Breast epithelium (tissue), 4 donors: ENCODE measurements around the gene PRR29. TPM values are rescaled to one million over a fixed set of nuclear protein-coding genes. Genes with fewer than 3 reads are reported as not detected.

Experiments
- DNase-seq, 2 donors: peaks; one replicate each; pipeline ENCODE4 v3.0.0-alpha.2; 2019; ENCODE audit warnings: low spot score in 2 of 2
- H3K27ac ChIP-seq, 2 donors: fragments of 200-600 bp; sonication (generic) in 1 of 2; one replicate each; pipeline ENCODE4 v1.5.1; 2016 to 2019; ENCODE audit warnings: mild to moderate bottlenecking in 1 of 2
- H3K27me3 ChIP-seq, 2 donors: fragments of 200-600 bp; sonication (generic) in 1 of 2; one replicate each; pipeline versions ENCODE4 v1.5.1 to v1.6.0; 2017 to 2019; ENCODE audit warnings: control low read depth in 1 of 2, mild to moderate bottlenecking in 1 of 2
- H3K36me3 ChIP-seq: fragments of 200-600 bp; one replicate; pipeline ENCODE4 v1.5.1; 2019
- H3K4me1 ChIP-seq, 2 donors: fragments of 200-600 bp; sonication (generic); one replicate each; pipeline ENCODE4 v1.5.1; 2016 to 2019; ENCODE audit warnings: control low read depth in 1 of 2
- H3K4me3 ChIP-seq, 3 donors: fragments of 200-600 bp; sonication (generic); 1 replicate in 2 of 3; 2 replicates in 1 of 3; pipeline ENCODE4 v1.5.1; 2016 to 2019; ENCODE audit warnings: mild to moderate bottlenecking in 3 of 3, moderate library complexity in 2 of 3
- H3K9me3 ChIP-seq, 2 donors: fragments of 200-600 bp; sonication (generic) in 1 of 2; one replicate each; pipeline ENCODE4 v1.5.1; 2016 to 2019; ENCODE audit warnings: control low read depth in 1 of 2
- CTCF ChIP-seq, 3 donors: fragments of 450-650 bp; IDR thresholded peaks; one replicate each; pipeline ENCODE4 v1.5.1; 2016 to 2017; ENCODE audit warnings: antibody characterized with exemption in 3 of 3, mild to moderate bottlenecking in 3 of 3, moderate library complexity in 3 of 3
- POLR2A ChIP-seq: fragments of 450-650 bp; IDR thresholded peaks from one replicate; pipeline ENCODE4 v1.6.1; 2016; ENCODE audit warnings: antibody characterized with exemption, mild to moderate bottlenecking, moderate library complexity
- POLR2AphosphoS5 ChIP-seq, 3 donors: sonication (generic); formaldehyde crosslinking; IDR thresholded peaks; one replicate each; pipeline ENCODE4 v1.6.1; 2017; ENCODE audit warnings: antibody characterized with exemption in 3 of 3
- intact Hi-C: fragments of 100-400 bp; cut with DNase I; formaldehyde crosslinking; loops from one replicate; pipeline ENCODE4 v1.15.1; 2023; ENCODE audit warnings: low total_unique reads
- total RNA-seq, 3 donors: library from RNA; depleted of rRNA; stranded (reverse); fragments of >200 nt; gene quantifications; one replicate each; pipeline ENCODE4 v1.1.0, GENCODE V29; 2016

The PRR29 gene
- total RNA-seq, 3 donors from 2014 or later, result 0.15 to 1.3 (median 0.16) TPM

GRCh38 chr17:64008346-64008745 lies 10.2 kb downstream of the PRR29 start:
- no peaks in the 10 kb centered on the region for H3K9me3 ChIP-seq
- H3K27ac ChIP-seq, result peak overlapping the region in 1 of 2 donors; percentile 72
- no peak for TF ChIP-seq POLR2A
- TF ChIP-seq POLR2AphosphoS5 (IDR thresholded peaks at IDR 0.05), result no peak
- TF ChIP-seq CTCF (IDR thresholded peaks at IDR 0.05), result no peak
- intact Hi-C loops, result loop anchor here (1.0 kb wide), 1 partner anchor 16 kb away; no protein-coding TSS in a partner anchor
- DNase-seq, result no peak
- H3K27me3 ChIP-seq, result no peaks in the 10 kb centered on the region
- no peaks in the 10 kb centered on the region for H3K4me1 ChIP-seq
- H3K36me3 ChIP-seq, result no peaks in the 10 kb centered on the region
- H3K4me3 ChIP-seq, result no peak overlapping the region

- Histone ChIP-seq H3K4me1 (no peaks in the 10 kb centered on the region), H3K9me3 (no peaks in the 10 kb centered on the region), H3K36me3 (no peaks in the 10 kb centered on the region), H3K27me3 (no peaks in the 10 kb centered on the region), H3K27ac (peak overlapping the region in 1 of 2 donors; percentile 39), H3K4me3 (no peak overlapping the region)
- TF ChIP-seq POLR2A (no peak), CTCF (IDR thresholded peaks at IDR 0.05) (no peak), POLR2AphosphoS5 (IDR thresholded peaks at IDR 0.05) (no peak)
- no peak for DNase-seq
- intact Hi-C loops, result loop anchor here (1.0 kb wide), 2 partner anchors 15 to 37 kb away; partner anchors contain the start of gene SCN4A
Observed at GRCh38 chr17:64008830-64009229, 10.7 kb downstream of the PRR29 start.

- no peak overlapping the region for H3K27ac ChIP-seq
- TF ChIP-seq POLR2A (no peak), CTCF (IDR thresholded peaks at IDR 0.05) (no peak)
- H3K4me1 ChIP-seq, result no peaks in the 10 kb centered on the region
- no peak for DNase-seq
- H3K27me3 ChIP-seq, result no peaks in the 10 kb centered on the region
- H3K36me3 ChIP-seq, result no peaks in the 10 kb centered on the region
- no peaks in the 10 kb centered on the region for H3K9me3 ChIP-seq
- no peak overlapping the region for H3K4me3 ChIP-seq
- intact Hi-C loops, result loop anchor here (1.0 to 5.0 kb wide), 2 partner anchors 37 to 492 kb away; partner anchors contain the start of gene SCN4A
Observed at GRCh38 chr17:64009571-64010402, 11.6 kb downstream of the PRR29 start.

GRCh38 chr17:64015447-64015846 lies 17.3 kb downstream of the PRR29 start:
- H3K4me1 ChIP-seq, result no peaks in the 10 kb centered on the region
- no peaks in the 10 kb centered on the region for H3K36me3 ChIP-seq
- no peak overlapping the region for H3K27ac ChIP-seq
- no peaks in the 10 kb centered on the region for H3K27me3 ChIP-seq
- intact Hi-C loops, result no loop called here
- TF ChIP-seq POLR2AphosphoS5 (IDR thresholded peaks at IDR 0.05), result no peak
- no peak for TF ChIP-seq POLR2A
- no peak for TF ChIP-seq CTCF (IDR thresholded peaks at IDR 0.05)
- no peaks in the 10 kb centered on the region for H3K9me3 ChIP-seq
- DNase-seq, result no peak
- H3K4me3 ChIP-seq, result no peak overlapping the region

GRCh38 chr17:64016231-64016784 lies 18.2 kb downstream of the PRR29 start:
- Histone ChIP-seq H3K9me3 (no peaks in the 10 kb centered on the region), H3K4me3 (no peak overlapping the region), H3K27ac (peak overlapping the region in 1 of 2 donors; percentile 33), H3K4me1 (no peaks in the 10 kb centered on the region), H3K27me3 (no peaks in the 10 kb centered on the region), H3K36me3 (no peaks in the 10 kb centered on the region)
- intact Hi-C loops, result no loop called here
- no peak for TF ChIP-seq POLR2A
- TF ChIP-seq POLR2AphosphoS5 (IDR thresholded peaks at IDR 0.05), result no peak
- no peak for DNase-seq
